HepG2 (cell line): ENCODE data around the gene PPM1G. TPM values are rescaled to one million over a fixed set of nuclear protein-coding genes. Genes with fewer than 3 reads are reported as not detected.
A peak's percentile ranks its signal among the peaks of the same experiment; 100 is the strongest.

Experiments
- HOXA5 ChIP-seq: sonication (generic); formaldehyde crosslinking; IDR thresholded peaks from 2 replicates; pipeline ENCODE4 v1.4.0; 2020; ENCODE audit warnings: missing genetic modification reagents
- KLF9 ChIP-seq: IDR thresholded peaks from 2 replicates; pipeline ENCODE4 v1.6.1; 2016; ENCODE audit warnings: low read depth
- NR2F6 ChIP-seq, 2 experiments: IDR thresholded peaks; 2 replicates each; pipeline ENCODE4 v1.6.1; 2016; ENCODE audit warnings: antibody characterized with exemption in 1 of 2, mild to moderate bottlenecking in 1 of 2
- SP2 ChIP-seq: sonication (generic); formaldehyde crosslinking; IDR thresholded peaks from 2 replicates; pipeline ENCODE4 v1.5.1; 2020; ENCODE audit warnings: mild to moderate bottlenecking, missing genetic modification reagents
- ZC3H13 ChIP-seq: sonication (generic); formaldehyde crosslinking; IDR thresholded peaks from 2 replicates; pipeline ENCODE4 v1.8.1; 2023; ENCODE audit warnings: mild to moderate bottlenecking, missing genetic modification reagents, moderate library complexity
- ZFP37 ChIP-seq: sonication (generic); formaldehyde crosslinking; IDR thresholded peaks from 2 replicates; pipeline ENCODE4 v1.4.0; 2020; ENCODE audit warnings: missing genetic modification reagents, borderline replicate concordance
- ZKSCAN1 ChIP-seq: fragments of 150-350 bp; IDR thresholded peaks from 2 replicates; pipeline ENCODE4 v1.6.1; 2014; ENCODE audit warnings: low read length
- ZNF234 ChIP-seq: sonication (generic); formaldehyde crosslinking; conservative IDR thresholded peaks from 2 replicates; pipeline ENCODE4 v1.5.1; 2020; ENCODE audit warnings: mild to moderate bottlenecking, missing genetic modification reagents
- ZNF30 ChIP-seq: sonication (generic); formaldehyde crosslinking; IDR thresholded peaks from 2 replicates; pipeline ENCODE4 v1.5.0; 2020; ENCODE audit warnings: mild to moderate bottlenecking, missing genetic modification reagents
- ZNF484 ChIP-seq: sonication (generic); formaldehyde crosslinking; IDR thresholded peaks from 2 replicates; pipeline ENCODE4 v1.5.1; 2020; ENCODE audit warnings: mild to moderate bottlenecking, low read depth, missing genetic modification reagents, borderline replicate concordance
- ZNF530 ChIP-seq: sonication (generic); formaldehyde crosslinking; IDR thresholded peaks from 2 replicates; pipeline ENCODE4 v1.5.0; 2020; ENCODE audit warnings: low read depth, mild to moderate bottlenecking, missing genetic modification reagents
- ZNF567 ChIP-seq: sonication (generic); formaldehyde crosslinking; IDR thresholded peaks from 2 replicates; pipeline ENCODE4 v1.8.1; 2023; ENCODE audit warnings: mild to moderate bottlenecking, missing genetic modification reagents, borderline replicate concordance
- ZNF678 ChIP-seq: sonication (generic); formaldehyde crosslinking; IDR thresholded peaks from 2 replicates; pipeline ENCODE4 v1.4.0; 2020; ENCODE audit warnings: mild to moderate bottlenecking, missing genetic modification reagents
- ZNF878 ChIP-seq: sonication (generic); formaldehyde crosslinking; IDR thresholded peaks from 2 replicates; pipeline ENCODE4 v1.8.1; 2023; ENCODE audit warnings: mild to moderate bottlenecking, missing genetic modification reagents, moderate library complexity
- polyA plus RNA-seq, 8 experiments: library from polyadenylated mRNA; depleted of rRNA in 3 of 8; stranded (reverse) in 7 of 8; unstranded in 1 of 8; fragments of >200 nt; fragmentation: Illumina TruSeq in 4 of 8; extraction: Trizol in 4 of 8; gene quantifications; 2 replicates each; pipeline versions ENCODE4 v1.2.1 to v1.2.3, GENCODE V29; 2011 to 2016; ENCODE audit warnings: low read depth in 4 of 8, missing spikeins in 1 of 8, mixed read lengths in 1 of 8; ENCODE audit not compliant: insufficient read depth in 1 of 8
- total RNA-seq, 5 experiments: library from RNA; depleted of rRNA; stranded (reverse); fragments of >200 nt; fragmentation: Illumina TruSeq; extraction: Trizol; gene quantifications; 2 replicates each; pipeline ENCODE4 v1.2.3, GENCODE V29; 2016; ENCODE audit warnings: low read depth in 1 of 5
- TF ChIP-seq, protein P1 (sequence below): sonication (generic); formaldehyde crosslinking; IDR thresholded peaks from 2 replicates; pipeline ENCODE4 v1.4.0; 2020; ENCODE audit warnings: missing genetic modification reagents, borderline replicate concordance
- TF ChIP-seq, protein P2 (sequence below): sonication (generic); formaldehyde crosslinking; IDR thresholded peaks from 2 replicates; pipeline ENCODE4 v1.8.0; 2023; ENCODE audit warnings: mild to moderate bottlenecking, missing genetic modification reagents
- TF ChIP-seq, protein P3 (sequence below): sonication (generic); formaldehyde crosslinking; IDR thresholded peaks from 2 replicates; pipeline ENCODE4 v1.4.0; 2020; ENCODE audit warnings: missing genetic modification reagents

Gene PPM1G
- total and polyA plus RNA-seq, 2 of the 13 experiments (the other 11 are each of a cell fraction or from before 2014, with no cell fraction given): 58.2 to 213 TPM

DNA sequence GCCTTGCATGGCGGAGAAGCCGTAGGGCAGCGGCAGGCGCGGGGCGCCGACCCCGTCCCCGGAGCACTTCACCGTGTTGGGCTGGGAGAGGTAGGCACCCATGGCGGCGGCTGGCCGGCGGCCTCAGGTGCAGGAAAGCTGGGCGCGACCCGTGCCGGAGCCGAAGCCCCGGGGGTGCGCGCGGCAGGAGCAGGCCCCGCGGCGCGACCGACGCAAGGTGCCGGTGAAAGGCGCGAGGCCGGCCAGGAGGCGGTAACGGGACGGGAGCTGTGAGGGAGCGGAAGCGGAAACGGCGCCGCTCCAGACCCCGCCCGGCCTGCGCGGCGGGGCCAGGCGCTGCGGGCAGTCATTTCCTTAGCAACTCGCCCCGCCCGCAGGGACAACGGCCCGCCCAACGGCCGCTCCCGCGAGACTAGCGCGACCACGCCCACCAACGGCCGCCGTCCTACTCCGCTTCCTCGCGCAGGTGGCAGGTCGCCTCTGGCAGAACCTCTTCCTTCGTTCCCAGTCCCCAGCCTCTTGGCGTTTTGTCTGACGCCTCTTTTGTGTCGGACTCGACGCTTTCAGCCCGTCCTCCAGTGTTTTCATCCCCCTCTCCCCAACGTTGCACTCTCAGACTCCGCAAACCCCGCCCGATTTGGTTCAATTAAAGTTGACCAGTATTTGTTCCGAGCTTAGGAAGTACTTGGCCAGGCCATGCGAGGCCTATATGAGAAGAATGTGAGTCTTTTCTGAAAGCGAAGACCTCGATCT, at the start of gene PPM1G (continued):
- TF ChIP-seq, protein P1, sequence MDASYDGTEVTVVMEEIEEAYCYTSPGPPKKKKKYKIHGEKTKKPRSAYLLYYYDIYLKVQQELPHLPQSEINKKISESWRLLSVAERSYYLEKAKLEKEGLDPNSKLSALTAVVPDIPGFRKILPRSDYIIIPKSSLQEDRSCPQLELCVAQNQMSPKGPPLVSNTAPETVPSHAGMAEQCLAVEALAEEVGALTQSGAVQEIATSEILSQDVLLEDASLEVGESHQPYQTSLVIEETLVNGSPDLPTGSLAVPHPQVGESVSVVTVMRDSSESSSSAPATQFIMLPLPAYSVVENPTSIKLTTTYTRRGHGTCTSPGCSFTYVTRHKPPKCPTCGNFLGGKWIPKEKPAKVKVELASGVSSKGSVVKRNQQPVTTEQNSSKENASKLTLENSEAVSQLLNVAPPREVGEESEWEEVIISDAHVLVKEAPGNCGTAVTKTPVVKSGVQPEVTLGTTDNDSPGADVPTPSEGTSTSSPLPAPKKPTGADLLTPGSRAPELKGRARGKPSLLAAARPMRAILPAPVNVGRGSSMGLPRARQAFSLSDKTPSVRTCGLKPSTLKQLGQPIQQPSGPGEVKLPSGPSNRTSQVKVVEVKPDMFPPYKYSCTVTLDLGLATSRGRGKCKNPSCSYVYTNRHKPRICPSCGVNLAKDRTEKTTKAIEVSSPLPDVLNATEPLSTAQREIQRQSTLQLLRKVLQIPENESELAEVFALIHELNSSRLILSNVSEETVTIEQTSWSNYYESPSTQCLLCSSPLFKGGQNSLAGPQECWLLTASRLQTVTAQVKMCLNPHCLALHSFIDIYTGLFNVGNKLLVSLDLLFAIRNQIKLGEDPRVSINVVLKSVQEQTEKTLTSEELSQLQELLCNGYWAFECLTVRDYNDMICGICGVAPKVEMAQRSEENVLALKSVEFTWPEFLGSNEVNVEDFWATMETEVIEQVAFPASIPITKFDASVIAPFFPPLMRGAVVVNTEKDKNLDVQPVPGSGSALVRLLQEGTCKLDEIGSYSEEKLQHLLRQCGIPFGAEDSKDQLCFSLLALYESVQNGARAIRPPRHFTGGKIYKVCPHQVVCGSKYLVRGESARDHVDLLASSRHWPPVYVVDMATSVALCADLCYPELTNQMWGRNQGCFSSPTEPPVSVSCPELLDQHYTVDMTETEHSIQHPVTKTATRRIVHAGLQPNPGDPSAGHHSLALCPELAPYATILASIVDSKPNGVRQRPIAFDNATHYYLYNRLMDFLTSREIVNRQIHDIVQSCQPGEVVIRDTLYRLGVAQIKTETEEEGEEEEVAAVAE: 0 out of 2 replicates have a peak, but pooled peaks have one; percentile 43
- TF ChIP-seq ZC3H13 (peak; percentile 91; the same call in 1 of the 2 replicates), ZNF567 (CRISPR knock-in tag) (no peak), ZNF530 (no peak), ZNF30 (CRISPR knock-in tag) (no peak; the same call in none of the 2 replicates), HOXA5 (CRISPR knock-in tag) (peak; percentile 58; the same call in 1 of the 2 replicates), SP2 (CRISPR knock-in tag) (peak; percentile 84), ZNF484 (no peak), ZNF678 (CRISPR knock-in tag) (peak; percentile 82), KLF9 (CRISPR knock-in tag) (peak; percentile 99), ZNF878 (CRISPR knock-in tag) (peak; percentile 76), ZNF234 (CRISPR knock-in tag) (0 out of 2 replicates have a peak, but pooled peaks have one; percentile 20), ZFP37 (peak; percentile 90; the same call in 1 of the 2 replicates), NR2F6 (IDR thresholded peaks at IDR 0.05) (no peak), NR2F6 (CRISPR knock-in tag; IDR thresholded peaks at IDR 0.05) (no peak; the same call in 1 of the 2 replicates), ZKSCAN1 (no peak)
- TF ChIP-seq, protein P2, sequence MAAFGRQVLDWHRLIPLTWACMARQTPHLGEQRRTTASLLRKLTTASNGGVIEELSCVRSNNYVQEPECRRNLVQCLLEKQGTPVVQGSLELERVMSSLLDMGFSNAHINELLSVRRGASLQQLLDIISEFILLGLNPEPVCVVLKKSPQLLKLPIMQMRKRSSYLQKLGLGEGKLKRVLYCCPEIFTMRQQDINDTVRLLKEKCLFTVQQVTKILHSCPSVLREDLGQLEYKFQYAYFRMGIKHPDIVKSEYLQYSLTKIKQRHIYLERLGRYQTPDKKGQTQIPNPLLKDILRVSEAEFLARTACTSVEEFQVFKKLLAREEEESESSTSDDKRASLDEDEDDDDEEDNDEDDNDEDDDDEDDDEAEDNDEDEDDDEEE (CRISPR knock-in tag): peak; percentile 83; the same call in 1 of the 2 replicates
- TF ChIP-seq, protein P3, sequence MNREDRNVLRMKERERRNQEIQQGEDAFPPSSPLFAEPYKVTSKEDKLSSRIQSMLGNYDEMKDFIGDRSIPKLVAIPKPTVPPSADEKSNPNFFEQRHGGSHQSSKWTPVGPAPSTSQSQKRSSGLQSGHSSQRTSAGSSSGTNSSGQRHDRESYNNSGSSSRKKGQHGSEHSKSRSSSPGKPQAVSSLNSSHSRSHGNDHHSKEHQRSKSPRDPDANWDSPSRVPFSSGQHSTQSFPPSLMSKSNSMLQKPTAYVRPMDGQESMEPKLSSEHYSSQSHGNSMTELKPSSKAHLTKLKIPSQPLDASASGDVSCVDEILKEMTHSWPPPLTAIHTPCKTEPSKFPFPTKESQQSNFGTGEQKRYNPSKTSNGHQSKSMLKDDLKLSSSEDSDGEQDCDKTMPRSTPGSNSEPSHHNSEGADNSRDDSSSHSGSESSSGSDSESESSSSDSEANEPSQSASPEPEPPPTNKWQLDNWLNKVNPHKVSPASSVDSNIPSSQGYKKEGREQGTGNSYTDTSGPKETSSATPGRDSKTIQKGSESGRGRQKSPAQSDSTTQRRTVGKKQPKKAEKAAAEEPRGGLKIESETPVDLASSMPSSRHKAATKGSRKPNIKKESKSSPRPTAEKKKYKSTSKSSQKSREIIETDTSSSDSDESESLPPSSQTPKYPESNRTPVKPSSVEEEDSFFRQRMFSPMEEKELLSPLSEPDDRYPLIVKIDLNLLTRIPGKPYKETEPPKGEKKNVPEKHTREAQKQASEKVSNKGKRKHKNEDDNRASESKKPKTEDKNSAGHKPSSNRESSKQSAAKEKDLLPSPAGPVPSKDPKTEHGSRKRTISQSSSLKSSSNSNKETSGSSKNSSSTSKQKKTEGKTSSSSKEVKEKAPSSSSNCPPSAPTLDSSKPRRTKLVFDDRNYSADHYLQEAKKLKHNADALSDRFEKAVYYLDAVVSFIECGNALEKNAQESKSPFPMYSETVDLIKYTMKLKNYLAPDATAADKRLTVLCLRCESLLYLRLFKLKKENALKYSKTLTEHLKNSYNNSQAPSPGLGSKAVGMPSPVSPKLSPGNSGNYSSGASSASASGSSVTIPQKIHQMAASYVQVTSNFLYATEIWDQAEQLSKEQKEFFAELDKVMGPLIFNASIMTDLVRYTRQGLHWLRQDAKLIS: no peak
